ENCODE data around the gene TMEM132C. TPM values are rescaled to one million over a fixed set of nuclear protein-coding genes. Genes with fewer than 3 reads are reported as not detected.

TMEM132C gene
- total RNA-seq, 1 donor from 2014 or later: 3.9 TPM

GRCh38 chr12:128425666-128426331 is 158.8 kb downstream of the TMEM132C start:
- no peaks in the 10 kb centered on the region for H3K36me3 ChIP-seq
- TF ChIP-seq CTCF (IDR thresholded peaks at IDR 0.05): no peak
- no peak for TF ChIP-seq EZH2 (IDR thresholded peaks at IDR 0.05)
- TF ChIP-seq EZH2phosphoT487 (IDR thresholded peaks at IDR 0.05): no peak
- no peaks in the 10 kb centered on the region for H4K20me1 ChIP-seq (ENCODE audit: low read depth)
- no peak overlapping the region for H3K9ac ChIP-seq
- no peaks in the 10 kb centered on the region for H3K27me3 ChIP-seq
- no peaks in the 10 kb centered on the region for H3K27me3 Mint-ChIP-seq (ENCODE audit: insufficient read depth, low read depth)
- DNase-seq (ENCODE audit: low spot score): no peak
- H3K27ac ChIP-seq: no peak overlapping the region
- no peak overlapping the region for H3K4me2 ChIP-seq
- peaks cover 4% of the 10 kb centered on the region for H3K9me3 Mint-ChIP-seq
- peaks cover 55% of the 10 kb centered on the region for H3K36me3 Mint-ChIP-seq
- H3K27ac Mint-ChIP-seq: peak overlapping the region; percentile 23
- H3F3A ChIP-seq (ENCODE audit: low read depth): no peaks in the 10 kb centered on the region
- H3K4me1 ChIP-seq: no peaks in the 10 kb centered on the region
- no peak overlapping the region for H2AFZ ChIP-seq (replicated peaks)
- peaks cover 24% of the 10 kb centered on the region for H3K4me1 Mint-ChIP-seq
- no peaks in the 10 kb centered on the region for H3K79me2 ChIP-seq (ENCODE audit: low read depth)
- H3K9me3 ChIP-seq (ENCODE audit: low read depth): no peaks in the 10 kb centered on the region
- H3K4me3 ChIP-seq: no peak overlapping the region
- no peak overlapping the region for H3K4me3 Mint-ChIP-seq

- TF ChIP-seq CTCF (IDR thresholded peaks at IDR 0.05) (no peak), EZH2 (IDR thresholded peaks at IDR 0.05) (no peak), EZH2phosphoT487 (IDR thresholded peaks at IDR 0.05) (no peak)
- Histone ChIP-seq H3F3A (ENCODE audit: low read depth) (no peaks in the 10 kb centered on the region), H3K4me3 (no peak overlapping the region), H3K27ac (no peak overlapping the region), H3K9me3 (ENCODE audit: low read depth) (no peaks in the 10 kb centered on the region), H4K20me1 (ENCODE audit: low read depth) (no peaks in the 10 kb centered on the region), H3K36me3 (no peaks in the 10 kb centered on the region), H2AFZ (replicated peaks) (no peak overlapping the region), H3K27me3 (no peaks in the 10 kb centered on the region), H3K79me2 (ENCODE audit: low read depth) (no peaks in the 10 kb centered on the region), H3K4me1 (no peaks in the 10 kb centered on the region), H3K9ac (no peak overlapping the region), H3K4me2 (no peak overlapping the region)
- Mint-ChIP-seq H3K36me3 (peaks cover 52% of the 10 kb centered on the region), H3K27ac (no peak overlapping the region), H3K4me1 (peaks cover 24% of the 10 kb centered on the region), H3K4me3 (no peak overlapping the region), H3K9me3 (peaks cover 4% of the 10 kb centered on the region), H3K27me3 (ENCODE audit: insufficient read depth, low read depth) (no peaks in the 10 kb centered on the region)
- DNase-seq (ENCODE audit: low spot score): no peak
Measured at GRCh38 chr12:128426511-128426910, 159.5 kb downstream of the TMEM132C start.

- no peak for DNase-seq (ENCODE audit: low spot score)
- peaks cover 10% of the 10 kb centered on the region for H3K9me3 Mint-ChIP-seq
Measured at GRCh38 chr12:128439796-128440195, 172.8 kb downstream of the TMEM132C start.

More at GRCh38 chr12:128439796-128440195, 172.8 kb downstream of the TMEM132C start:
- Histone ChIP-seq H3K36me3 (no peaks in the 10 kb centered on the region), H3K9ac (no peak overlapping the region), H3K79me2 (ENCODE audit: low read depth) (no peaks in the 10 kb centered on the region), H3K27ac (no peak overlapping the region), H3K27me3 (no peaks in the 10 kb centered on the region), H3F3A (ENCODE audit: low read depth) (peaks cover 2% of the 10 kb centered on the region), H3K4me1 (peaks cover 6% of the 10 kb centered on the region), H3K4me3 (no peak overlapping the region), H2AFZ (replicated peaks) (no peak overlapping the region), H3K9me3 (ENCODE audit: low read depth) (no peaks in the 10 kb centered on the region), H3K4me2 (no peak overlapping the region), H4K20me1 (ENCODE audit: low read depth) (no peaks in the 10 kb centered on the region)
- H3K27me3 Mint-ChIP-seq (ENCODE audit: insufficient read depth, low read depth): no peaks in the 10 kb centered on the region
- H3K36me3 Mint-ChIP-seq: peaks cover 52% of the 10 kb centered on the region
- H3K27ac Mint-ChIP-seq: no peak overlapping the region
- H3K4me1 Mint-ChIP-seq: peaks cover 8% of the 10 kb centered on the region
- TF ChIP-seq EZH2phosphoT487 (IDR thresholded peaks at IDR 0.05) (no peak), EZH2 (IDR thresholded peaks at IDR 0.05) (no peak), CTCF (IDR thresholded peaks at IDR 0.05) (no peak)
- no peak overlapping the region for H3K4me3 Mint-ChIP-seq
